Measurements from ENCODE around the gene RNASEL.

RNASEL gene

DNA sequence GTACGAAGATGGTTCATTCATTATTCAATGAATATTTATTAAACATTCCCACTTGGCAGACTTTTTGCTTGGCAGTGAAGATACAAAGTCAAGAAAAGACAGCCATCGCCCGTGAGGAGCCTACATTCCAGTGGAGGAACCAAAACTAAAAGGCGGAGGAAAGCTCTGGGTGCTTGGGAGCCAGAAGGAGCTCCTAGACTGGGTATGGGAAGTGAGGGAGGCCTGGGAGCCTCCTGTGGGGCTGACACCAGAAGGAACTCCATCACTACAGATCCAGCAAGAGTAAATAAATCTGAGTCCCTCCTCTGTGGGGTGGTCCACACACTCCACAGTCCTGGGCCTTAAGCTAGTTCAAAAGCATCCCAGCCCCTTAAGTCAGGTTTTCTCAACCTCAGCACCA is 14.9 kb downstream of the RNASEL start:
- Mint-ChIP-seq H3K9me3 (no peaks in the 10 kb centered on the region), H3K36me3 (peaks cover 17% of the 10 kb centered on the region), H3K27me3 (no peaks in the 10 kb centered on the region), H3K4me3 (no peak overlapping the region), H3K27ac (no peak overlapping the region), H3K4me1 (no peaks in the 10 kb centered on the region)
- no peak for DNase-seq
- CTCF ChIA-PET: interaction anchor here (0.8 to 1.0 kb wide), 2 partner anchors 81 to 211 kb away, joined by 3 read pairs; no protein-coding TSS in a partner anchor

DNA sequence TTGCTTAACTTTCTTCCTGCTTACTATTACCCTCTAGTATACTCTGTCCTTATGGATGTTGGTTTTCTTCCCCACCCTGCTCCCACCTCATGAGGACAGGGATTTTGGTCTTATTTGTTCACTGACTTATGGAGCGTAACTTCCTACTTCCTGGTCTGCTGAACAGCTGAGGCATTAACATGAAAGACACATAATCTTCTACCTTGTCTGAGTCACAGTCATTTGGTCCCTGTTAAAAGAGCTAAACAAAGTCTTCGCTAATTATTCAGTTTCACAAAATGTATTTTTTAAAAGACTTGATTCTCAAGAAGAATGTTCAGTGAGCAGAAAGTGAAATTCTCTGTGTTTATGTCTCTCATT is 18.5 kb downstream of the RNASEL start:
- DNase-seq: no peak
- H3K9me3 Mint-ChIP-seq: no peaks in the 10 kb centered on the region
- no peaks in the 10 kb centered on the region for H3K4me1 Mint-ChIP-seq
- H3K27me3 Mint-ChIP-seq: no peaks in the 10 kb centered on the region
- no peak overlapping the region for H3K4me3 Mint-ChIP-seq
- peaks cover 2% of the 10 kb centered on the region for H3K36me3 Mint-ChIP-seq
- CTCF ChIA-PET: interaction anchor here (0.5 kb wide), 1 partner anchor 860 kb away, joined by 3 read pairs; no protein-coding TSS in a partner anchor
- no peak overlapping the region for H3K27ac Mint-ChIP-seq

DNA sequence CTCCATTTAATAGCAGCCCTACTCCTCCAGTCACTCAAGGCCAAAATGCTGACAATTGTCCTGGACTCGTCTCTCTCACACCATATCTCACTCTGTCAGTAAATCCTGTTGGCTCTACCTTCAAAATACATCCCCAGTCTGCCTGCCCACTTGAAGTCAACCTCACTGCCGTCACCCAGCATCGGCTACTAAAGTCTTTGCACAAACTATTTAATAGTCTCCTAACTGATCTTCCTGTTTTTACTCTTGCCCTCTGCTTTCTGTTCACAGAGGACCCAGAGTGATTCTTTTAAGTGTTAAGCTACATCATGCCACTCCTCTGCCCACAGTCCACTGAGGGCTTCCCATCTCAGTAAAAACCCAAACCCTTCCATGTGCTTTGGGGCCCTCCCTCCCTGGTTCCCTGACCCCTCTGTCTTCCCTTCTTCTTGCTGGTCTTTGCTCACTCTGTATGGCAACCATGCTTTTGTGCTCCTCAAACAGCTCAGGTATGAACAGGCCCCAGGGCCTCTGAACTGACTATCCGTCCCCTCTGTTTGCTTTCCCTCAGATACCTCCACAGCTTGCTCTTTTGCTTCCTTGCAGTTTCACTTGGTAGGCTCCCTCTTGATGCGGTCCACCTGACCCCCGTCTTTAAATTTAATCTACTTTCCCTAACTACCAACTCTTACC is 19.0 kb downstream of the RNASEL start:
- Mint-ChIP-seq H3K27me3 (no peaks in the 10 kb centered on the region), H3K9me3 (no peaks in the 10 kb centered on the region), H3K4me3 (no peak overlapping the region), H3K27ac (no peak overlapping the region), H3K4me1 (no peaks in the 10 kb centered on the region), H3K36me3 (no peaks in the 10 kb centered on the region)
- CTCF ChIA-PET: interaction anchor here (0.5 kb wide), 1 partner anchor 860 kb away, joined by 3 read pairs; no protein-coding TSS in a partner anchor
- DNase-seq: no peak

DNA sequence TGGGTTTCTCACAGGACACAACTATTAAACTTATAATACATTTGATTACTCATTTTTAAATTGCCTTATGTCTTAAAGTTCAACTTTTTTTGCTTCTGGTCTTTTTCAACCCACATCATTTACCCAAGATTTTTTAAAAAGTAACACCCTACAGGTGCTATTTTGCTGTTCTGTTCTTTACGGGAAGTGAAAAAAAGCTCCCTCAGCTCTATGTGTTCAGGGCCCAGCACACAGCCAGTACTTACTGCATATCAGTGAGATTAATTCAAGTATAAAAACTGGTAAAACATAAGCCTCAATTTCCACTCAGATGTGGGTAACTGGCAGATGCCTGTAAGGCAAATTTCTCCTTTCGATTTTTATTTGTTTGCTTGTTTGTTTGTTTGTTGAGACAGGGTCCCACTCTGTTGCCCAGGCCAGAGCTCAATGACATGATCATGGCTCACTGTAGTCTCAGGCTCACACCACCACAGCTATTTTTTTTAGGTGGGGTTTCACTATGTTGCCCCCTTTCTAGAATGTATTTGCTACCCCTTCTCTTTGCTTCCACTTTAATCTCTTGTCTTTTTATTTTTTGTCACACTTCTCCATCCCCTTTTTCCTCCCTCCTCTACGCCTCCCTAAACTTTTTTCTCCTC is 20.3 kb downstream of the RNASEL start:
- Mint-ChIP-seq H3K4me3 (no peak overlapping the region), H3K9me3 (no peaks in the 10 kb centered on the region), H3K27ac (no peak overlapping the region), H3K36me3 (no peaks in the 10 kb centered on the region), H3K27me3 (no peaks in the 10 kb centered on the region), H3K4me1 (no peaks in the 10 kb centered on the region)
- no peak for DNase-seq
- CTCF ChIA-PET: no interaction called here

DNA sequence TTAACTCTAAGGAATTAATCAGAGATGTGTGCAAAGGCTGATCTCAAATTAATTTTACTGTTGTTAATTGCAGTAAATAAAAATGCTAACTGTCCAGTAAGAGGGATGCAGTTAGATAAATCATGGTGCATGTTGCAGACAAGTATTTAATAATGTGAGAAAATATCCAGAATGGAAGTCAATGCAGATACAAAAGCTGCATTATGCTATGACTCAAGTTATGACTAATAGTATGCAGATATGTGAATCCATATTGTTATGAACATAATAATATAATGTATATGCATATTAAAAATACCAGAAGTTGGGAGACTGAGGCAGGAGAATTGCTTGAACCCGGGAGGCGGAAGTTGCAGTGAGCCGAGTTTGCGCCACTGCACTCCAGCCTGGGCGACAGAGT is 21.4 kb downstream of the RNASEL start:
- H3K9me3 Mint-ChIP-seq: no peaks in the 10 kb centered on the region
- H3K27me3 Mint-ChIP-seq: no peaks in the 10 kb centered on the region
- no peak for DNase-seq
- H3K4me3 Mint-ChIP-seq: no peak overlapping the region
- CTCF ChIA-PET: no interaction called here
- no peak overlapping the region for H3K27ac Mint-ChIP-seq
- no peaks in the 10 kb centered on the region for H3K36me3 Mint-ChIP-seq
- no peaks in the 10 kb centered on the region for H3K4me1 Mint-ChIP-seq

DNA sequence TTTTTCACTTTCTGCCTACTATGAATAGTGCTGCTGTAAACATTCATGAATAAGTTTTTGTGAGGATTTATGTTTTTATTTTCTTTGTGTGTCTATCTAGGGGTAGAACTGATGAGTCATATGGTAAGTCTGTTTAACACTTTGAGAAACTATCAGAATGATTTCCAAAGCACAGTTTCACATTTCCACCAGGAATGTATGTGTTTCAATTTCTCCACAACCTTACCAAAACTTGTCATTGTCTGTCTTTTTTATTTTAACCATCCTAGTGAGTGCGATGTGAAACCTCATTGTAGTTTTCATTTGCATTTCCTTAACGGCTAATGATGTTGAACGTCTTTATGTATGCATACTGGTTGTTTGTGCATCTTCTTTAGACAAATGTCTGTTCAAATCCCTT is 23.5 kb downstream of the RNASEL start:
- no peak for DNase-seq
- Mint-ChIP-seq H3K27me3 (no peaks in the 10 kb centered on the region), H3K9me3 (no peaks in the 10 kb centered on the region), H3K36me3 (no peaks in the 10 kb centered on the region), H3K4me1 (no peaks in the 10 kb centered on the region), H3K27ac (no peak overlapping the region), H3K4me3 (no peak overlapping the region)
- CTCF ChIA-PET: no interaction called here

DNA sequence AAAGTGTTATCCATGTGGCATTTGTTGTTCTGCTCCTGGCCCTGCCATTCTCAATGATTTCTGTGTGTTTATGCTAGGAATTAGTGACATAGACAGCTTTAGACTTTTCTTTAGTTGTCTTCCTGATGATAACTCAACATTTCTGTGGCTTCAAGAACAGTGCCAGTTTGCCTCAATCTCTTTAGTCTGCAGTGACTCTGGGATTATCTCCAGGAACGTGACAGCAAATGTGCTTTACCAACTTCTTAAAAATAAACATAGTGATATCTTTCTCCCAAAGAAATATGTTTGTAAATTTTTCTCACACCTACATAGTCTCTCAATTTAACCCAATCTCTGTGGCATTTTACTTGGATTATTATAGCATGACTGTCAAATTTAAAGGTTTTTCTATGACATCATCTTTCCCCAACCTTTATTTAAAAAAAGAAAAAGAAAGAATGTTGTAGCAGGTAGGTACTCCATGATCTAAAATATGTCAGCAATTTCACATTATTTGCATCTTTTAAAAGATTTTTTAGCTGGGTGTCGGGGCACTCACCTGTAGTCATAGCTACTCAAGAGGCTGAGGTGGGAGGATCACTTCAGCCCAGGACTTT is 24.6 kb downstream of the RNASEL start:
- H3K4me3 Mint-ChIP-seq: no peak overlapping the region
- no peaks in the 10 kb centered on the region for H3K36me3 Mint-ChIP-seq
- no peaks in the 10 kb centered on the region for H3K4me1 Mint-ChIP-seq
- no peaks in the 10 kb centered on the region for H3K27me3 Mint-ChIP-seq
- no peak overlapping the region for H3K27ac Mint-ChIP-seq
- CTCF ChIA-PET: no interaction called here
- no peak for DNase-seq
- no peaks in the 10 kb centered on the region for H3K9me3 Mint-ChIP-seq

DNA sequence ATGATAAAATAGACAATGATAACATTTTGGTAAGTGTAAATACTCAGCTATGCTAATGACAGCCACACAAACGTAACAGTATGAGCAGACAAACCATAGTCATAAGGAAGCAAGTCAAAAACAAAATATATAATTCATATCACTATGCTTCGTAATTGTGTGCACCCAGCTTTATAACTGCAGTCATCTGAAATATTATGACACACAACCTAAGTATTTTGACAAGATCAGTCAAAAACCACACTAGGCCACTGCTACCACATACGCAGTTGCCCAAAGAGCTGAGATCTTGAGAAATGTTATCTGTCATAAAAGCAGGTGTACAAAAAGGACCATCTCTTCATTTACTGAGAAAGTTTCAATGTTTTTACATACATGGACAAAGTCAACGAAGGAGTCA is 26.0 kb downstream of the RNASEL start:
- Mint-ChIP-seq H3K27me3 (no peaks in the 10 kb centered on the region), H3K27ac (no peak overlapping the region), H3K9me3 (no peaks in the 10 kb centered on the region), H3K36me3 (no peaks in the 10 kb centered on the region), H3K4me3 (no peak overlapping the region), H3K4me1 (no peaks in the 10 kb centered on the region)
- DNase-seq: no peak
- CTCF ChIA-PET: no interaction called here

DNA sequence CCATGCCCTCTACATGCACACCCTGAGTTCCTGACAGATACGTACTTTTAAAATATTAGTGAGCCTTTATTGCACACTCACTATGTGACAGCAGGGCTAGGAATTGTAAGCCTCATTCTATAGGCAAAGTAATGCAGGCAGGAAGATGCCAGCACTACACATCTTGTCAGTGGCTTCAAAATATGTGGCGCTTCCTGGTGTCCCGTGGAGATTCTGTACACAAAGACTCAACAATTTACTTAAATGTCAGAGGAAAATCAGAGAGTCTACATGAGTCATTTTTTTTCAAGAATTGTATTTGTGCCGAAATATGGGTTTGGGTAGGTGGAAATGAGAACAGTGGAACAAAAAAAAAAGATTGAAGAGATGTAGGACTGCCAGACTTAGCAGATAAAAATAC is 27.6 kb downstream of the RNASEL start:
- DNase-seq: no peak
- Mint-ChIP-seq H3K27me3 (no peaks in the 10 kb centered on the region), H3K4me1 (no peaks in the 10 kb centered on the region), H3K9me3 (no peaks in the 10 kb centered on the region), H3K27ac (no peak overlapping the region), H3K36me3 (no peaks in the 10 kb centered on the region), H3K4me3 (no peak overlapping the region)
- CTCF ChIA-PET: no interaction called here

DNA sequence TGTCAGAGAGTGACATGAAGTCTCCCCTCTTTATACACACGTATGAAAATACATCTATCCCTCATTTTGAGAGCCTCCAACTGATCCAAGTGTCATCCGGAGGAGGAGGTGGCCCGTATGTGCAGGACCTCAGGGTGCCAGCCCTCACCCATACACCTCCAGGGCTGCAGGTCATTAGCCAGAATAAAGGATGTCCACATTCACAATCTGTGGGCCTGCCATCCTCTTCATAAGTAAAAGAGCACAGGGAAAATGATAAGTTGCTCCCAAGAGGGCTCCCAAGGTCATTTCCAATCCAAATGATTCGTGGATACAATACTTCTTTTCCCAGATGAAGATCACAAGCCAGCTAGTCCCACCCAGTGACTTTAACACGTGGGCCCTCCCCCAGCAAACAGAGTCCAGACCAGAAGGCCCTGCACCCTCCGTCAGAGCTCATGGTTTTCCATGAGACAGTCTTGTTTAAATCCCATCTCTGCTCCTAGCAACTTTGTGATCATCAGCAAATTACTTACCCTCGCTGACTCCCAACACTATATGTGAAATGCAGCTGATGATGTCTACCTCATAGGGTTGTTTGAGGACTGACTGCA is 28.6 kb downstream of the RNASEL start:
- no peaks in the 10 kb centered on the region for H3K4me1 Mint-ChIP-seq
- H3K27me3 Mint-ChIP-seq: no peaks in the 10 kb centered on the region
- CTCF ChIA-PET: no interaction called here
- H3K4me3 Mint-ChIP-seq: no peak overlapping the region
- no peak for DNase-seq
- H3K36me3 Mint-ChIP-seq: no peaks in the 10 kb centered on the region
- no peaks in the 10 kb centered on the region for H3K9me3 Mint-ChIP-seq
- H3K27ac Mint-ChIP-seq: no peak overlapping the region

DNA sequence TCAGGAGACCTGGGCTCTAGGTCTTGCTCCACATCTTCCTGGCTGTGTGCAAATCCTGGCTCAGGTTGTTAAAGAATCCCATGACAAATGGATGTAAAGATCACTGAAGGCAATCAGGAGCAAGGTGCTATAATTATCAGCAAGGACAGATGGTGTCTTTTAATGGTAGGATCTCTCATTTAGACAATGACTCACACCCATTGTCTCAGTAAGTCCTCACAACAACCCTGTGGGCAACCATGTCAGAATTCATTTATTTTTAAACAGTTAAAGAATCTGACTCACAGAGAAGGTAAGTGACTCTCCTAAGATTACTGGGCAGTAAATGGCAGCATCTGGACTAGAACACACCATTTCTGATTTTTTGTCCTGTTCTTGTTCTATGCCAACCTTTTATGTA is 32.8 kb downstream of the RNASEL start:
- H3K9me3 Mint-ChIP-seq: peaks cover 4% of the 10 kb centered on the region
- CTCF ChIA-PET: no interaction called here
- no peaks in the 10 kb centered on the region for H3K4me1 Mint-ChIP-seq

DNA sequence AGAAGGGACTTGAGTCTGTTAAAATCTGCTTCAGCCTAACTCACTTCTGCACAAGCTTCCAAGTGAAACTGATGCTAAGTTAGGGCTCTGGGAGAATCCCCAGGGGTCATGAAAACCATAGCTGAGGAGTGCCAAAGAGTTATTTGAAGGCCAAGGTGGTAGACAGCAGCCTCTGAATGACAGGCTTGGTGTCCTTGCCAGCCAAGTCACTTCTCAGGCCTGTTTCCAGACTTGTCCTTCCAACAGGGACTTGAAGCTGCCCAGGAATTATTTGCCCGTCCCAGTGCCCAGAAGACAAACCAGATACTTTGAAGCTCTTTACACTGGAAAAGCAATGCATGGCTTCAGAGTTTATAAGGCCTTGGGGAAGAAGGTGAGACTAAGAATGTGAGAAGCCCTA is 33.6 kb downstream of the RNASEL start:
- peaks cover 3% of the 10 kb centered on the region for H3K27me3 Mint-ChIP-seq

More for the DNA sequence above, 32.8 kb downstream of the RNASEL start:
- H3K4me3 Mint-ChIP-seq: no peak overlapping the region
- no peaks in the 10 kb centered on the region for H3K36me3 Mint-ChIP-seq
- no peak overlapping the region for H3K27ac Mint-ChIP-seq
- peaks cover 3% of the 10 kb centered on the region for H3K27me3 Mint-ChIP-seq
- no peak for DNase-seq

DNA sequence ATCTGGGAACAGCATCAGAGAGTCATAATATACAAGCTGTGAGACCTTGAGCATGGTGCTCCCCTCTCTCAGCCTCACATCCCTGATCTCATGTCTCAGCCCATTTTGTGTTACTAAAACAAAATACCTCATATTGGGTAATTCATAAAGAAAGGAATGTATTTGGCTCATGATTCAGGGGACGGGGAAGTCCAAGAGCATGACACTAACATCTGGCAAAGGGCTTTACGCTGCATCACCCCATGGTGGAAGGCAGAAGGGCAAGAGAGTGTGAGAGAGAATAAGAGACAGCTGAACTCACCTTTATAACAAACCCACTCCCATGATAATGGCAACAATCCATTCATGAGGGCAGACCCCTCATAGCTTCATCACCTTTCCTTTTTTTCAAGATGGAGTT is 36.5 kb downstream of the RNASEL start:
- H3K27me3 Mint-ChIP-seq: peaks cover 3% of the 10 kb centered on the region
- H3K36me3 Mint-ChIP-seq: no peaks in the 10 kb centered on the region
- CTCF ChIA-PET: no interaction called here
- H3K9me3 Mint-ChIP-seq: peaks cover 4% of the 10 kb centered on the region
- no peaks in the 10 kb centered on the region for H3K4me1 Mint-ChIP-seq
- DNase-seq: no peak
- no peak overlapping the region for H3K27ac Mint-ChIP-seq
- H3K4me3 Mint-ChIP-seq: no peak overlapping the region

More for the DNA sequence above, 33.6 kb downstream of the RNASEL start:
- Mint-ChIP-seq H3K27ac (no peak overlapping the region), H3K4me3 (no peak overlapping the region), H3K36me3 (no peaks in the 10 kb centered on the region), H3K4me1 (no peaks in the 10 kb centered on the region), H3K9me3 (peaks cover 4% of the 10 kb centered on the region)
- no peak for DNase-seq
- CTCF ChIA-PET: no interaction called here

DNA sequence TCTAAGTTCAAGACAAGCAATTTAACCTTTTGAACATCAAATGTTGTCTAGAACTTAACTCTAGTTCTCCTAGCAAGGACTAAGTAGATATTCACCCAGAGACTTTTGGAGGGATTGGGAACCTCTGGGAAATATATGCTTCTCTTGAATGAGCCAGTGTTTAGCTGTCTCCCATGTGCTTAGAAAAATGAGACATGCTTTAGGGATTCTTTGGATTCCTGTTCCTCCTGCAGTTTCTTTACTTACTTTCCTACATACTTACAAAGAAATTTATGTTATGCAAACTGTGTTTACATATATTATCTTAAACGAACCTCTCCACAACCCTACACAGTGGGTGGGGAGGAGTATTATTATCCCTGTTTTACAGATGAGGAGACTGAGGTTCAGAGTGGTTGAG is 39.2 kb downstream of the RNASEL start:
- Mint-ChIP-seq H3K9me3 (peaks cover 4% of the 10 kb centered on the region), H3K27me3 (peaks cover 7% of the 10 kb centered on the region), H3K27ac (no peak overlapping the region), H3K4me3 (no peak overlapping the region), H3K36me3 (no peaks in the 10 kb centered on the region), H3K4me1 (no peaks in the 10 kb centered on the region)
- CTCF ChIA-PET: no interaction called here
- DNase-seq: no peak

DNA sequence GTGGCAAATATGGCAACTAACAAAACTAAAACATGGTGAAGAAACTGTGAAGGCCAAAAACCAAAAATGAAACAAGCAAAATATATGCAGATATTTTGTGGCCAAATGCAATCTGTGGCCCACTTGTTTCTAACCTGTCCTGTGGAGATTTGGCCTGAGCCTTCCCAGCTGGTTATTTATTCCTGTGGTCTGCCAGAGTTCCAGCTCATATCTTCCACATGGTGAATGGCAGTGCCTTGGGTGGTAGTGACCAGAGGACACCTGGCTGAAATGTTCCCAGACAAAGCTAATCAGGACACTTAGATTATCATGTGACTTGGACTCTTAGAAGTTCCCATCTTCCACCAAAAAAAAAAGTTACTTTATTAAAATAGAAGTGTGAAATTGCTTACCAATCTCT is 39.7 kb downstream of the RNASEL start:
- H3K9me3 Mint-ChIP-seq: peaks cover 4% of the 10 kb centered on the region
- H3K4me1 Mint-ChIP-seq: no peaks in the 10 kb centered on the region
- no peak for DNase-seq
- no peak overlapping the region for H3K4me3 Mint-ChIP-seq
- H3K27me3 Mint-ChIP-seq: peaks cover 5% of the 10 kb centered on the region
- CTCF ChIA-PET: no interaction called here
- no peaks in the 10 kb centered on the region for H3K36me3 Mint-ChIP-seq
- H3K27ac Mint-ChIP-seq: no peak overlapping the region
